ENCODE results near the gene GALNT11.

The GALNT11 gene

DNA sequence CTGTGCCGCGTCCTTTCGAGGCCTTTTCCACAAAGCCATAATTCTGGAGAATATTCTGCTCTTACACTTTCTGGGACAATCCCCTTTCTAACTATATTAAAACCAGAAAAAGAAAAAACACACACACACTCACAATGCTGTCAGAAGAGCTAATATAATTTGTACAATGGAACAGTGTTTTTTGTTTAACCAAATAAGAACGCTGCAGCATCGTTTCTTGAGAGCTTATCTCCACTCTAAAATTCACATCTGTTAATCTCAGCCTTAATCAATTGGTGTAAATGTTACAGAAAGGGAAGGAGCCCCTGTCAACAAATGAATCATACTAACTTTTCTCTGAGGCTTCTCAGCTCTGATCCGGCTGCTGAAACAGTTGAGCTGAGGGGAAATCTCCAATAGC, 123.9 kb downstream of the GALNT11 start:
- DNase-seq (ENCODE audit: low spot score), result no peak

DNA sequence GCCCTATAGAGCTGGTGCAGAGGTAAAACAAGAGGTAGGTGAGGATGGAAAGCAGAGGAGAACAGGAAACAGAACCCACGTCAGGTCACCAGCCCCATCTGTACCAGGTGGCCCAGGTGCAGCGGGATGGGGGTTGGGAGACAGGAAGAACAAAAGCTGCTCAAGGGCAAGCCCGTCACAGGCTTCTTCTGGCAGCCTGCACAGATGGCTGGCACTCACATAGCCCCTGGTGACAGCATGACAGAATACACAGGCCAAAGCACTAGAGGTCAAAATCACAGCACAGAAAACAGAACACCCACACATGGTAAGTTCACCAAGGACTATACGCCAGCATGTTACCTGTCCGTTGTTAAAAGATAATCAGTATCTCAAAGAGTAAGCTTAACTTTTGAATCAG, 126.8 kb downstream of the GALNT11 start:
- DNase-seq (ENCODE audit: low spot score), result no peak

- DNase-seq (ENCODE audit: low spot score), result no peak
These were observed 133.5 kb downstream of the GALNT11 start for GRCh38 chr7:152158801-152159587.

DNA sequence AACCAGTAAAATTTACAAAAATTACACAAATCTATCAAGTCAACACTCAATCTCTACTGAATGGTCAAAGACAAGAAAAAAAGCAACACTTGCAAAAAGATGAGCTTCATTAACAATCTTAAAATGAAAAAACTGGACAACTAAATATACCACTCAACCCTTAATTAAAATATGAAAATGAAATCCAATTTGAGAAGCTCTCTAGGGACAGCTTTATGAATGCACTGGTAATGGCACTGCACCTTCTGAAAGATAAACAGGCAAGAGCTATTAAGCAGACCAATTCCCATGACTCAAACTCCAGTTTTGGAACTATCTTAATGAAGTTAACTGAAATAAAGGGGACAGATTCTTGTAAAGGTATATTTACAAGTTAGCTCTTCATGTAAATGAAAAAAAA, 135.7 kb downstream of the GALNT11 start:
- no peak for DNase-seq (ENCODE audit: low spot score)

DNA sequence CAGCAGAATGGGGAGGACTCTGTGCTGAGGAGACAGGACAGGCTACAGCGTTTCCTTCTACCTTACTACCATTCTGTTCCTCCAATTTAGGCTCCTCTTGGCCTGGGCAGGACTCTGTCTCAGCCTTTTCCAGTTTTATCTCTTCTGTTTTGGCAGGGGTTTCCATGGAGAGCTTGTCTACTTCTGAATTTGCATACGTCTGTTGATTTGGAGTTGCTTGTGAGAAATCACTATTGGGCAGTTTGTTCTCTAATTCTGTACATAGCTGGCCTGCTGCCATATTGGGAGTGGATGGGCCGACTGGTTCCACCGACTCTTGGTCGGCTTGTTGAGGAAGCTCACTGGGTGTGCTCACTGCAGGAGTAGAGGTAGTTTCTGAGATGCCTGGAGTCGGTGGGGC, 136.8 kb downstream of the GALNT11 start:
- DNase-seq (ENCODE audit: low spot score), result no peak

Data from hepatic stellate cell (primary cell).